ENCODE results near the gene PPP2R2D.

PPP2R2D gene

GRCh38 chr10:132003282-132003924 lies 102.6 kb downstream of the PPP2R2D start:
- DNase-seq, result no peak

DNA sequence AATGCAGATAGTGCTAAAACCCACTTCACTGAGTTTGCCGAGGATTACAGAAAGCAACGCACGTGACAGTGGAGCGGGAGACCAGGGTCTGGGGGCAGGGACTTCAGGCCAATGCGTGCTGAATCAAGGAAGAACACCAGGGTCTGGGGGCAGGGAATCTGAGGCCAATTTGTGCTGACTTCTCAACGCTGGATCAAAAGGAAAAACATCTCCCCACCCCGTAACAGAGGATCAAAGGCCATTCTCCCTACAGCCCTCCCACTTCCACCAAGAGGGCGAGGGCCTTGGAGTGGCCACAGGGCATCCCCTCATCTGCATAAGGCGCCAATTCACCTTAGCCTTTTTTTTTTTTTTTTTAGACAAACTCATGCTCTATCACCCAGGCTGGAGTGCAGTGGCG lies 103.2 kb downstream of the PPP2R2D start:
- no peak for DNase-seq

DNA sequence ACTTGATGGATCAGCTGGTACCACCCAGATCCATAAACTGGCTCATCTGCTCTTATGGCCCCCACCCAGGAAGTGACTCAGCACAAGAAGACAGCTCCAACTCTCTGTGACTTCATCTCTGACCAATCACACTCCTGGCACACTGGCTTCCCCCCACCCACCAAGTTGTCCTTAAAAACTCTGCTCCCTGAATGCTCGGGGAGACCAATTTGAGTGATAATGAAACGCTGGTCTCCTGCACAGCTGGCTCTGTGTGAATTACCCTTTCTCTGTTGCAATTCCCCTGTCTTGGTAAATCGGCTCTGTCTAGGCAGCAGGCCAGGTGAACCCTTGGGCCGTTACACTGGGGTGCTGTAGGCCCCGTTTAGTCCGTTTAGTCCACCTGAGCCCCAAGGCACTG lies 104.3 kb downstream of the PPP2R2D start:
- peak; percentile 16 for DNase-seq

- DNase-seq, result no peak
Observed at GRCh38 chr10:132006966-132007365, 106.2 kb downstream of the PPP2R2D start.

GRCh38 chr10:132007681-132008080 lies 106.9 kb downstream of the PPP2R2D start:
- DNase-seq, result no peak
